ELR (cell line): Measurements from ENCODE around the gene SH3PXD2A.

Experiments used
- DNase-seq: peaks from one replicate; pipeline ENCODE4 v3.0.0-alpha.2; 2015; ENCODE audit warnings: low read depth

Gene SH3PXD2A

GRCh38 chr10:103720964-103721335 lies 134.4 kb downstream of the SH3PXD2A start:
- DNase-seq, result no peak

DNA sequence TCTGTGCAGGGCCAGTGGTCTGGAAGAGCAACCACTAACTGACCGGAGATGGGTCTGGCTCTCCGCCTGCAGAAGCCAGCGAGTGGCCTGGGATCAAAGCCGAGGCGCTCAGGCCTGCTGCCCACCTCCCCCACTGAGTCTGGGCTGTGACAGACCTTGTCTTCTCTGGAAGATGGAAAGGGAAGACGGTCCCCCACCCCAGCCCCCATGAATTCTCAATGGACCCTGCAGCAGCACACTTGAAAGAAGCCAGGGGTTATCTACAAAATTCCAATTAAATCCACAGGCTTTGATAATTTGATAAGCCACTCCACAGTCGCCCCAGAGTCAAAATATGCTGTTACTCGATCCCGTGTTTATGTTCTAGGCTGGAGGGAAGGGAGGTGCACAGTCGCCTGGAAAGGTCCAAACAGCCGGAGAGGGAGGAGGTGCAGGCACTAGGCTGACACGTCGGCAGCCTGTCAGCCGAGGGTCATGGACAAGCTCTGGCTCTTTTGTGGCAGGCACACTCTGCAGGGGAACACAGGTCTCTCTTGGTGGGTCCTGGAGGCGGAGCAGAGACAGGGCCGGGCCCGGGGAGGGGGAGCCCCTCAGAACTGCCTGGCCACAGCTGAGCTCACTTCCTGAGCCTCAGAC lies 134.9 kb downstream of the SH3PXD2A start:
- no peak for DNase-seq

DNA sequence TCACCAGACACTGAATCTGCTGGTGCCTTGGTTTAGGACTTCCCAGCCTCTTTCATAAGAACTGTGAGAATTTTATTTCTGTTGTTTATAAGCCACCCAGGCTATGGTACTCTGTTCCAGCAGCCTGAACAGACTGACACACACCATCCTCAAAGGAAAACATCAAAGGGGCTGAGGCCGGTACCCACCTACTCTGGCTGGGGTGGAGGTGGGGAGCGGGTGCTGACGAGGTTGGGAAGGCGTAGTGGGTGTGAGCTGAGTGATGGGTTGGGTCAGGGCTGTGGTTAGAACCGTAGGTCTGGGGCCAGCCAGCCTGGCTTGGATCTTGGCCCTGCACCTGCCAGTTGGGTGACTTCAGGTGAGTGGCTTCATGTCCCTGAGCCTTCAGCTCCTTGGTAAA lies 136.3 kb downstream of the SH3PXD2A start:
- DNase-seq, result no peak

DNA sequence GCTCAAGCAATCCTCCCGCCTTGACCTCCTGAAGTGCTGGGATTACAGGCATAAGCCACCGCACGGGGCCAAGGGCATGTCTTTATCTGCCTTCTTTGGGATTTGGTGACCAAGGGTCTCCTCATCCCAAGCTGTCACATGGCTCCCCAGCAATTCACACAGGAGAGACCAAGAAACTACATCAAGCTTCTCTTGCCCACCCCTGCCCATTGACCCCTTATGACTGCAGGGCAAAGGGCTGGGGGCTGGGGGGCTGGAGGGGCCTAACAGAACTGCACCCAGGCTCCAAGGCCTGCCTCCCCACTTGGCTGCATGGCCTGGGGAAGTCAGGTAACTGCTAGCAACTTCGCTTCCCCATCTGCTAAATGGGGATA lies 137.1 kb downstream of the SH3PXD2A start:
- DNase-seq, result no peak

GRCh38 chr10:103717341-103718246 lies 137.8 kb downstream of the SH3PXD2A start:
- DNase-seq, result no peak

GRCh38 chr10:103716206-103717160 lies 138.9 kb downstream of the SH3PXD2A start:
- DNase-seq, result no peak

- peak; percentile 94 for DNase-seq
Observed at GRCh38 chr10:103715430-103715829, 139.9 kb downstream of the SH3PXD2A start.

GRCh38 chr10:103714232-103714891 lies 141.0 kb downstream of the SH3PXD2A start:
- no peak for DNase-seq

- DNase-seq, result no peak
Observed at GRCh38 chr10:103713676-103714075, 141.7 kb downstream of the SH3PXD2A start.

DNA sequence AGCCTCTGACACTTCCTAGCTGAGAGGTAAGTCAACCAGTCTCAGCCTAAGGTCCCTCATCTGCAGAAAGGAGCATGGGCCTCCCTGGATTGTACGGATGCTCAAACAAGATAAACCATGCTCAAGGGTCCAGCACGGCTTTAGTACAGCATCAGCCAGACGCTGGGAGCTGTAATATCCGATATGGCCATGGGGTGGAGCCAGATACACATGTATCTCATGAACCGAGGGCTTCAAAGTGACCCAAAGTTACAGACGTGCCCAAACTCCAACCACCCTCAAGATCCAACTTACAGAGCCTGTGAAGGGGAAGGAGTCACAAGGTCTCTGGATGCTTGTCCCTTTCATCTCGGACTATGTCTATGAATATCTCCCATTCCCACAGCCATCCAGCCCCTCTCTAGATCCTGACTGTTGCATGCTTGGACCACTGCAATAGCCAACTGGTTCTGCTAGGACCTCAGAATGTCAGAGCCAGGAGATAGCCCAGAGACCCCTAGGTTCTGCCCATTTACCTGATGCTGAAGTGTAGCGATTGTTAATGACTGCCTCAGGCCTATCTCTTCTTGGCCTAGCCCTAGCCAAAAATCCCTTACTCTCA lies 142.4 kb downstream of the SH3PXD2A start:
- DNase-seq, result peak; percentile 84

DNA sequence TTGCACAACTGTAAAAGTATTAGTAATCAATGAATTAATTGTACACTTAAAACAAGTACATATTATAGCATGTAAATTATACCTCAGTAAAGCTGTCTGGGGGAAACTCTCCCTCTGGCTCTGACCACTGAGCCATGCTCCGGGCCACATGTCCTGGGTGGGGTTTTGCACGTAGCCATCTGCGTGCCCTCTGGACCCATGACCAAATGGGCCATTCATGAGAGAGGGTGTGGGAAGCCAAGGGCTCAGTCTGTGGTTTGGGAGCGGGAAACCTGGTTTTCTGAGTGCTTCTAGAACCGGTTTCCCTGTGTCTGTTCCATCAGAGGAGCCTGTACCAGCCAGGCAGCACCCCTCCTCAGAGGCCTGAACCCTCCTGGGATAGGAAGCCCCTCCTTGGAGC lies 143.2 kb downstream of the SH3PXD2A start:
- no peak for DNase-seq

GRCh38 chr10:103711351-103711994 lies 143.9 kb downstream of the SH3PXD2A start:
- no peak for DNase-seq

DNA sequence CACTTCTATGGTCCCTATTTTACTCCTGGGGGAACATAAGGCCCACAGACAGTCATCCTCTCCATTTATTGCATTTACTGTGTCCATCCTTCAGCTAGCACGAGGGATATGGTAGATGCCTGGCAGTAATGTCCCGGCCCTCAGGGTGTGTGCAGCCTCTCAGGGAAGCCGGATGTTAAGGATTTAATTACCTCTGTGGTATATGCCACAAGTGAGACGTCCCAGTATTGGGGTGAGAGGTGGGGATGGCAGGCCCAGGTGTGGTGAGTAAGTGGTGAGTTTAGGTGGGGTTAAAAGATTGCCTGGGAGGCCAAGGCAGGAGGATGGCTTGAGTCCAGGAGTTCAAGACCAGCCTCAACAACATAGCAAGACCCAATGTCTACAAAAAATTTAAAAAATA lies 144.9 kb downstream of the SH3PXD2A start:
- DNase-seq, result no peak

- peak; percentile 81 for DNase-seq
Observed at GRCh38 chr10:103709341-103709920, 145.9 kb downstream of the SH3PXD2A start.

GRCh38 chr10:103708627-103709288 lies 146.6 kb downstream of the SH3PXD2A start:
- no peak for DNase-seq

DNA sequence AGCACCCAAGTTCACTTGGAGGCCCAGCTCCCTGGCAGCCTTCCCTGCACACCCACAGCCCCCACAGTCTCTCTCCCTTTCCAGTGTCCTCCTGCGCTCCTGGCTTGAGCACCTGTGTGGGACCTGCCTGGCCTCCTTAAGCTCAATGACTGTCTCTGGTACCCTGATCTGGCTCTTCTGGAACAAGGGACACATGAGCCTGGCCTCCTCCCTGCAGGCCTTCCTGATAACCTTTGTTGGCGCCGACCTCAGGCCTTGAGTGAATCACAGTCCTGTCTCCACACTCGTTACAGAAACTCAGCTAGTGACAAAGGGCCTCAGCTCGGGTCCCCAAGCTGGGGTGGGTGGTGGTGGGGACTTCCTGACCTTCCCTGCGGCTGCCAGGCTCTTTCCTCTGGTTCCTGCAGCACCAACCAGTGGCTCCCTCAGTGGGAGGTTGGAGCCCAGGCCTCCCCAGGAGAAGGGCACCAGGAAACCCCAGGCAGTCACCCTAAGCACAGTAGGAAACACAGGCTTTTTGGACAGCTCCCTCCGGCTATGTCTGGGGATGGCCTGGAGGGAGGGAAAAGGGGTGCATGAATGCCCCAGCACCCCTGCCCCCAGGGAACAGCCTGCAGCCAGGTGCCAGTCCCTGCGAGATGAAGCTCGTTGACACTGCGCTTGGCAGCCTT lies 147.3 kb downstream of the SH3PXD2A start:
- DNase-seq, result no peak

GRCh38 chr10:103706762-103707161 lies 148.6 kb downstream of the SH3PXD2A start:
- no peak for DNase-seq

DNA sequence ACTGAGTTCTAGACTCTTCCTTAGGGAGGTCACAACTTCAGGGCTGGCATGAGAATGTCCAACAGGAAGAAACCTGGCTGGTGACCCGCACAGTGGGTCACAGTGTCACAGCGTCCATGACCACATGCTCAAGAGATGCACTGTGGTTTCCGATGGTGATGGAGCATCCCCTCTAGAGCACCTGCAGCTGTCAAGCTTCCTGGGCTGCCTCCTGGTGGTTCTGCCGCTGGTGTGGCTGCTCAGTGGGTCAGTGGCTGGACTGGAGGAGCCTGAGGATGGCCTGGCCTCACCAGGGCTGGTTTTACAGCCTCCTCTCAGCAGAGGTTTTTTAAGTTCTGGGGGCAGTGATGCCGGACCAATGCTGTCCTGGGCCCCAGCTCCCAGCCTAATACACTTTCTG lies 149.3 kb downstream of the SH3PXD2A start:
- no peak for DNase-seq
